ENCODE data around the gene FHIT.

FHIT gene

DNA sequence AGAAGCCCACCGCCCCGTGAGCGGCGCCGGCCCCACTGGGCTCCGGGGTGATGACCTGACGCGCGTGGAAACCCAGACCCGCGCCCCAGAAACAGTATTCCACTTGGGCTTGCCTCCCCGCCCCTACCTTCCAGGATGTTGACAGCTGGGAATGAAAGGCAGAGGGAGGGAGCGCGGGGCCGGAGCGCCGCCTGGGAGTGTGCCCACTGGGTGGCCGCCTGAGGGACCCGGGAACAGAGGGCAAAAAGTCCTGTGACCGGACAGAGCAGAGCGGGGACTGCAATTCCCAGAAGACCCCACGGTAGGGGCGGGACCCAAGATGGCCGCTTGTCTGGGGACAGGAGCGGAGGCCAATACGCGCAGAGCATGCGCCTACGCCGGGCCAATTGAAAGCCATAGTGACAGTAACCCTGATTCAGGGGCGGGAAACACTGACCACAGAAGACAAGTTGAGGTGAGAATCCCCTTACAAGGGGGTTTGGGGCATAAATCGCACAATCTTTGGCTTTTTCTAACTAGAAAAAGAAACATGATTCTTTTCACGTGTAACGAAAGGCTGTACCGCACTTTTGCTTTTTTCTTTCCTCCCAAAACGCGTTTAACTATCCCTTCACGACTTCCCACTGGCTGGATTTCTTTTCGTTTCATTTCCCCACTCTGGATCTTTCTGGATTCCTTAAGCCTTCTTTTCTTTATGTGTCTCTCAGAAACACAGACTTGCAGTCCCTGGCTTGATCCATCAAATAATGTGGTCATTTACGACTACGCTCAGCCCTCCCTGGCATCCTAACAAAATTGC lies at the start of gene FHIT:
FHIT (minus strand) TSS at position 279 of the 799 bp plus-strand sequence.
- DNase-seq (ENCODE audit: low read depth): peak; percentile 73

DNA sequence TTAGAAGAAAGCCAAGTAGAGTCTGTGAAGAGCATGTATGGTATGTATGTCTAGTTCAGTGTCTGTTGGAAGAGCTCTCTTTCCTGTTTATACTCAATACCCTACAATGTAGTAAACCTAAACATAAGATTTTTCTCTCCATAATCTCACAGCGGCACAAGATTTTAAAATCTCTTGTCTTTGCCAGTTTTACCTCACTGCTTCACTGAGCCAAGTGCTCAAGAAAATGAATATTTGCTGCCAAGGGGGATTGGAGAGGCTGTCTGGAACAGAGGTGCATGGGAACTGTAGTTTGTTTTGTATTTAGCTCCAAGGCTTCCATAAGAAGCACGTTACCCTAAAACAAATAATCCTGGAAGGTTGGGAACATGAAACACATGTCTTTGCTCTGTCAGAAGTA lies 49.5 kb upstream of the FHIT start:
- no peak for DNase-seq (ENCODE audit: low read depth)

DNA sequence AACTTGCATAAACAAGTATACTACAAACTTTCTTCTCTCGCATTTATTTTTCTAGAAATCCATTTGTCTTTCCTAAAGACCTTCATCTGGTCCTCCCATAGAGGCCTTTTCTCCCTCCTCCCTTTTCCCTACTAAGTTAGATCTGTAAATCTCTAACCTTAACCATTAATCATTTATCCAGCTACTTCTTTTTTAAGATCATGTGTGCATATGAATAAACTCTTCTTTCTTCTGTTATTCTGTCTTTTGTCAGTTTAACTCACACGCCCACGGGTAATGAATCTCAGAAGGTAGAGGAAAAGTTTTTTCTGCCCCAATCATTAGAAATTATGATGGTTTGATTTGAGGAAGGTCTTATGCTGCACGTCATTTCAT lies 48.7 kb upstream of the FHIT start:
- no peak for DNase-seq (ENCODE audit: low read depth)

DNA sequence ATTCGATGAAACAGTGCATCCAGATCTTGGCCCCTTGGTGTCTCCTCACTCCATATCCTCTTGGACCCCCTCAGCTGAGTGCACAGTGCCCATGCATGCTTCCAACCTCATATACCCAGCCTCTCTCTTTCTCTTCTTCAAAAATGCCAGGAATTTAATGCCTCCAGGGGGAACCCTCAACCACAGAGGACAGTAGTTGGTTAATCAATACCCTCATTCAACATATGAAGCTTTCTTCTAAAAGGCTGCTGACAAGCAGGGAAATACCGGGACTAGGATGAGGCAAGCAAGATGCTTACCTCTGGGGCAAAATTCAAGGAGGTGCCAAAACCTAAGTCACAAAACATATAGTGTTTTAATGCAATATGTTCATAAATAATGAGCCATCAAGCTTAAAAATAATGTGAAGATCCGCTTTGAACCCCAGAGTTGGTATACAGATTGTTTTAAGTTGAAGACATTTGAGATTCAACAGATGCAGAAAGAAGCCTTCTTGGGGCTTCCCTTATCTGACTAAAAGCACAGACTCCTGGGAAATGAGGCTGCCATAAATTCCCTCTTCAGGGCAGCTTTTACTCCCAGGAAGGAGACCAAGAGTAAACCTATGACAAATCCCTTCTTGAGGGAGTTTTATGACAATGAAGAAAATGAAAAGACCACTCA lies 48.2 kb upstream of the FHIT start:
- no peak for DNase-seq (ENCODE audit: low read depth)

DNA sequence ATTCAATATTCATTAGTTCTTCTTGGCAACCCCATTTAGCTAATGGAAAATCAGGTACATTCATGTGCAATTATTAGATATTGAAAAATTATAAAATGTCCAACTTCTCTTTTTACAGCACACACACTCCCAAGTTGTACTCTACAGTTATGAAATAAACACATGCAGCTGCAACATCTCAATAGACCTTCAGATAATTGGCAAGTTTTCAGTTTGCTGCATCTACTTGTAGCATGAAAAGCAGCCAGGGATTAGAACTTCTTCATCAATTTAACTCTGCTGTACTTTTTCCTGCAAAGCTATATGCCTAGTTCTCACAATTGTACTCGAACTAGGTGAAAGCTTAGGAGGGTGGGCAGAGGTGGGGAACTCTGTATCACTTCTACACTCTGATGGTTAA lies 46.6 kb upstream of the FHIT start:
- DNase-seq (ENCODE audit: low read depth): no peak

DNA sequence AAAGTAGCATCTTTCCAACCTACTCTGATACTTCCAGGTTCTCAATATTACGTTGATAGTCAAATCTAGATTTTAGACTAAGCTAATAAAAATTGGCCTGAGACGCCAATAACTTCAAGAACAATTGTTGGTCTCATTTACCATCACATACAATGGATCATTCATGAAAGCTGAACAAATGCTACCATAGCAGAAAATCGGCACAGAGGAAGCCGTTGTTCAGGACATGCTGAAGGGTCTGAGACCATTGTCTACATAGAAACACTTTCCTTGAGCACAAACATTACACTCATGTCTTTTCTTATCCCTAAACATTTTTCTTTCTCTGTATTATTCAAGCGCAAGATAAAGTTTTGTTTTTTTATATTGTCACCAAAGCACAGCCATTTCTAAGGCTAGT lies 37.2 kb upstream of the FHIT start:
- no peak for DNase-seq (ENCODE audit: low read depth)

DNA sequence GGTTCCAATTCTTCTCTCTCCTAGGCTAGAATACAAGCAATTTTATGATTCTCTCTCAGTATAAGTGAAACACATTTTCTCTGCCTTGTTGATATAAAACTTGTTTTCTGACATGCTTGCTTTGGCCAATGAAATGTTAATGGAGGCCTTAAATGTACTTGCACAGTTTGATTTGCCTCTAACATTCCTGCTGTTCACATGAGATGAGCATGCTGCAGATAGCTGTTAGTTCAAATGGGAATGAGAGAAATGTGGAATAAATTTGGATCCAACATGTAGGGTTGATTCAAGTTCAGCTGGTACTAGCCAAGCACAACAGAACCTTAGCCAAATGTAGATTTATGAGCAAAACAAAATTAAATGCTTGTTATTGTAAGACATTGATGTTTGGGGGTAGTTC lies 32.6 kb upstream of the FHIT start:
- DNase-seq (ENCODE audit: low read depth): no peak

DNA sequence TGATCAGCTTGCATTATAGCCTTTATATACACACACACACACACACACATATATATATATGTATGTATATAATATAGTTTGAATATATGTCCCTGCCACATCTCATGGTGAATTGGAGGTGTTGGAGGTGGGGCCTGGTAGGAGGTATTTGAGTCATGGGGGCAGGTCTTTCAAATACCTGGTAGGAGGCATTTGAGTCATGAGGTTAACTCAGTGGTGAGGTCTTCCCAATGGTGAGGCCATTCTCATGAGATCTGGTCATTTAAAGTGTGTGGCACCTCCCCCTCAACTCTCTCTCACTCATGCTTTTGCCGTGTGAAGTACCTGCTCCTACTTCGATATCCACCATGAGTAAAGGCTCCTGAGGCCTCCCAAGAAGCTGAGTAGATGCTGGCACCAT lies 27.5 kb upstream of the FHIT start:
- no peak for DNase-seq (ENCODE audit: low read depth)

DNA sequence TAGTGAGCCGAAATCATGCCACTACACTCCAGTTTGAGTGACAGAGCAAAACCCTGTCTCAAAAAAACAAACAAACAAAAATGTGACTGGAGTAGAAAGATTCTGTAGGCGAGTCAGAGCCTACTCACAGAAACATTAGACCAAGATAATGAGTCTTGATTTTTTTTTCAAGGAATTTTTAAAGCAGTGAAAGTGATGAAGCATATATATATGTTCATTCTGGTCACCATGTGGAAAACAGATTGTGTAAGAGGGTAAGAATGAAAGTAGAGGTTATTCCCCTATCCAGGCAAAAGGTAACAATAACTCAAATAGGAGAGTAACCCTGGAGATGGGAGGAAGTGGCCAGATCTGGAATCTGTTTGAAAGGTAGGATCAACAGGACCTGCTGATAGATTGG lies 26.2 kb upstream of the FHIT start:
- no peak for DNase-seq (ENCODE audit: low read depth)

DNA sequence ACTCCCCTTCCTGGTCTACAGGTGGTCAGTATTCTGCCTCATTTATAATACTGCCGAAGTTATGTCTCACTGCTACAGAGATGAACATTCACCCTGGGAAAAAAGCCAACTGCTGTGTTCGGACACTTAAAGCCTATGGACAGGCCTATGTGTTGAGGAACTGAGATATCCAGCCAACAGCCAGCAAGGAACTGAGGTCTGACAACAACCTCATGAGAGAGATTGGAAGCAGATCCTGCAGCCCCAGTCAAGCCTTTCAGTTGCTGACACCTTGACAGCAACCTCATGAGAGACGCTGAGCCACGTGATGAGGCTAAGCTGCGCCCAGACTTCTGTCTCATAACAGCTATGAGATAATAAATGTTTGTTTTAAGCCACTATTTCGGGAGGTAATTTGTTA lies 18.2 kb upstream of the FHIT start:
- no peak for DNase-seq (ENCODE audit: low read depth)

DNA sequence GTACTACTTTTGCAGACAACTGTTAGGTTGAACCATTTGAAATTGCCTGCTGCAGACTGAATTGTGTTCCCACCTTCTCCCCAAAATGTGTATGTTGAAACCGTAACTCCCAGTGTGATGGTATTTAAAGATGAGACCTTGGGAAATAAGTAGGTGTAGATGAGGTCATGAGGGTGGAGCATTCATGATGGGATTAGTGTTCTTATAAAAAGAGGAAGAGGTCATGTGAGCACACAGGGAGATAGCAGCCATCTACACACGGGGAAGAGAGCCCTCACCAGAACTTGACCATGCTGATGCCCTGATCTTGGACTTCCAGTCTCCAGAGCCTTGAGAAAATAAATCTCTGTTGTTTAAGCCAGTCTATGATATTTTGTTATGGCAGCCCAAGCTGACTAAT lies 17.4 kb upstream of the FHIT start:
- no peak for DNase-seq (ENCODE audit: low read depth)

DNA sequence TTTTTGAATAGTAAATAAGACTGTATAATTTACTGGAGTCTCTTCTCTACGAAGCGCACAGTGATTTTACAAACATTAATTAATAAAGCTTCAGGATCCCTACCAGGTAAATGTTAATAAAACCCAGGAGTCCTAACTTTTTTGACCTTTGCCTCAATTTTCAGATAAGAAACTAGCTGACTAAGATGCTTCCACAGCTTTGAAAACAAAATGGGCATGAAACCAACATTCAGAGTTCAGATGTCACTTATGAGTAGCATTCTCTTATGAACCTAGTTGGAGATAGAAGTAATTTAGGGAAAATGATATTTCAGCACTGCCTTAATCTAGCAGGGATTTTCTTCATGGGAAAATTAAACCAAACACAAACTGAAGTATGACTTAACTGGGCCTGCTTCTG lies 13.0 kb upstream of the FHIT start:
- no peak for DNase-seq (ENCODE audit: low read depth)

DNA sequence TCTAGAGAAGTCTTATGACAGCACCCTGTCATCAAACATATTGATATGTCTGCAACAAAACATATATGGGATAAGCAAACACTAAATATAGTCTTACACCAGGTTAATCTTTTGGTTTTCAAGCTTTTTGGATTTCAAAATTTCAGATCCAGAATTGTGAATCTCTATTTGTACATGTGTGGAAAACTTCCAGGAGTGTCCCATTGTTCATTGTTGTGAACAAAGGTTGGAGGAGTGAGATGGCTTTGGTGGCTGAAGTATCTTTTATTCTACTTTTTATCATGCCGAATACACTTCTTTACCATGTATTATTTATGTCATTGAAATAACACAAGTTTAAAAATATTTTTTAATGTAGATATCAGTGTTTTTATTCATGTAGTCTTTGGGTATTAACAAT lies 5.9 kb upstream of the FHIT start:
- DNase-seq (ENCODE audit: low read depth): no peak

DNA sequence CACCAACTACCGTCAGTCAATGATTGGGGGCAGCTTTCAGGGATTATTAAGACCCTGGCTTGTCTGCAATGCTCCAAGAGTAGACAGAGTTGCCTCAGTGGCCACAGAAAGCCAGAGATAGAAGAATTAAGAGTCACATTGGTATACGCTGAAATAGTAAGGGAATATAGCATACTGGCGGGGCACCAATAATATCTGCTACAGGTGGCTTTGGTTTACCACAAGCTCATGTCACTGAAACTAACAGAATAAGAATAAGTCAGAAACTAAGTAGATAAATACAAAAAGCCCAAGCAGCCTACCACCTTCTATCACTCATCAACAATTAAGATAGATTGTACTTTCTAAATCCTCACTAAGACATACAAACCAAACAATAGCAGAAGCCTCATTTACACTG lies 2.5 kb upstream of the FHIT start:
- no peak for DNase-seq (ENCODE audit: low read depth)

DNA sequence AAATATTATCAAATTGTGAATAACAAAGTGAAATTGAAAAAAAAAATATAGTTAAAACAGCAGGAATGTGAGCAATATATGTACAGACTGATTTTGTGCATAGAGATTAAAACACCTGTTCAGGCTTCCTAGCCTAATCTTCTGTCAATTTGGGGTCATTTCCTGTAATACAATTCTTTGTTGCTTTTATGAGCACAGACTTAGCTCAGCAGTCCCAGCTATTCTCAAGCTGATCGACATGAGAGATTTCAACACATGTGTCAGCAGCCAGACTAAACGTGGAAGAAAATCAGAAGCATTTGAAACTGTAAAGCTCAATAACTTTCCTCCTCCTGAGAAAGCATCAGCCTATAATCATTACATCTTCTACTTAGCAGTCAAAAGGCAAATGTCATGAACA lies 1.6 kb upstream of the FHIT start:
- DNase-seq (ENCODE audit: low read depth): no peak

DNA sequence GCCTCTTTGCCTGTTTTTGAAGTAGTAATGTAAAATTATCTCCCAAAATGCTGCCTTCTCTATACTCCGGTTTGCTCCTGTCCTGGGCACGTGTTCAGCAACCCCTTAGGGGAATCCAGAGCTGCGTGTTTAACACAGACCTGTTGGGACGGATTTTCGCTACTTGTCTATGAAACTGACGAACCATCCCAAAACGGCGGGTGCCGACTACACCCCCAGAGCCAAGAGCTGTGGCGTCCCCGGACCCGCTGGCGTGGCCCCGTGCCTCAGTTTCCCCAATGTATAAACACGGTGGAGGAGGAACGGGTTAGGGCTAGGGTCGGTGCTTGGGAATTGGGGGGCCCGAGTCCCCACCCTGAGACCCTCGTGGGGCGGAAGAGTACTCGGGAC lies 473 bp downstream of the FHIT start:
- no peak for DNase-seq (ENCODE audit: low read depth)

DNA sequence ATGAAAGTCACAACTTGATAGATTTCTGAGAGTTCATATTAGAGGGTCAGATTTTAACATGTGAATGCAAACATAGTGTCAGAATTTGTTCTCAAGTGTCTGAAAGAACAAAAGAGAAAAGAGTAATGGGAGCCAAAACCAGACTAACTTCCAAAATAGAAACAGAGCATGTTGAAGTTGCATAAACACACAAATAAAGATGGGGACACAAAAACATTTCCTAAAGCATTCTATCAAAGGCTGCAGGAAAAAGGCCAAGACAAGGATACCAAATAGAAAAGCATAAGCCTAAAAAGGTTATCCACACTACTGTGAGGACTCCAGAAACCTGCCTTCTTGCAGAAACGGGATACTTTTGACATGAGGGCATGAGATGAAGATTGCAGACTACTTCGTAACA lies 2.8 kb downstream of the FHIT start:
- DNase-seq (ENCODE audit: low read depth): no peak

DNA sequence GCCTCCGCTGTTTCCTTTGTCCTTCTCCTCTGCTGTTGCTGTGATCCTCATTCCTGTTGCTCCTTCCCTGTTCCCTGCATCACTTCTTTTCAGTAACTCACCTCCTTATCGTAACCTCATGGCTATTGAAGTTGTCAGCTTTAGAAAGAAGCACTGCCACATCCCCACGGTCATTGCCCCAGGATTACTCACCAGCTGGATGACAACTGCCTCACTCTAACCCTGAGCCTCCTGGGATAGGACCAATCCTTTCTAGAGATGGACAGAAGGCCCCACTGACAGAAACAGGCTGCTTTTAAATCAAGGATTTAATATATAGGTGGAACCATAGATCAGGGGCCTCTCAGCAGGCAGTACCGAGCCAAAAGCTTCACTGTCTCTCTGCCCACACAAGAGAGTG lies 4.1 kb downstream of the FHIT start:
- DNase-seq (ENCODE audit: low read depth): no peak

DNA sequence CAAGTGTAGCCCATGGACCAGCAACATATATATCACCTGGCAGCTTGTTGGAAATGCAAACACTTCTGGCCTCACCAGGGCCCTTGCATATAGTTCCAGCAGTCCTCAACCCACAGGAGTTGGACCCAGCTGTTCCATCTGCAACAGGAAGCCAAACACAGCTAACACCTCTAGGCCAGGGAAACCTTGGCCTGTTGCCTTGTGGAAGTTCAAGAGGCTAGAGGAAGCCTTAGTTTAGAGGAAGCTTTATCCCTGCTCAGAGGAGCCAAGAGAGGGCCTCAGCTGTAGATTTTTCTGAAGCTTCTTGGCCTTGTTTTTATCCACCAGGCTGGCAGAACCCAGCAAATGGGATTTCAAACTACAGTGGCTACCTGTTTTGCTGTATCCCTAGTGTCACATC lies 11.4 kb downstream of the FHIT start:
- no peak for DNase-seq (ENCODE audit: low read depth)

DNA sequence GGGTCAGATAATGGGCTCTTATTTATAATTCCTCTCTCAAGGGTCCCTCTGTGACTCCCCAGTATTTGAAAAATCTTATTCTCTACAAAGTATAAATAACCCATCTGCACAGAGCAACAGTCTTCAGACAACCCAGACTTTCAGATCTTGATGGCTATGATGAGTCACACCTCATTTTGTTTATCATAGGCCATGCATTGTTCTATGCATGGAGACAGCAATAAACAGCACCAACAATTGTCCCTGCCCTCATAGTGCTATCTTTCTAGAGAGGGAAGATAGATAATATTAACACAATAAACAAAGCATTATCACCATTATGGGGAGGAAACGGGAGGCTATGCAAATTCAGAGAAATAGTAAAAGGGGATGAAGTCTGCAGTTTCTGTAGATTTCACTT lies 13.4 kb downstream of the FHIT start:
- DNase-seq (ENCODE audit: low read depth): no peak

DNA sequence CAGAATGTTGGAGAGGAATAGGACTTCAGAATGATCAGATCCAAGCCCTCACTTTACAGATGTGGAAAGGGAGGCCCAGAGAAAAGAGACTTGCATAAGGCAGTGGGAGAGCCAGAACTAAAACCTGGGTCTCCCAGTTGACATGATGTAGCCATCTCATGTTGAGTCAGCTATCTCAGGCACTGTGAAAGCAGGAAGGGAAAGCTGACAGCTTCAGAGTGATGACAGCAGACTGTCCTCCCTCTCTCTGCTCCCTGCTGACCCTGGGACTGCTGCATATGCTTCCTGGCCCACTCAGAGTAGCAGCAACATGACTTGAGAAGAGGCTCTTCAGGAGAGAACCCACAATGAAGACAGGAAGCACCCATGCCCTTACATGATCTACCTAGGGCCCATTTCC lies 14.7 kb downstream of the FHIT start:
- DNase-seq (ENCODE audit: low read depth): no peak

DNA sequence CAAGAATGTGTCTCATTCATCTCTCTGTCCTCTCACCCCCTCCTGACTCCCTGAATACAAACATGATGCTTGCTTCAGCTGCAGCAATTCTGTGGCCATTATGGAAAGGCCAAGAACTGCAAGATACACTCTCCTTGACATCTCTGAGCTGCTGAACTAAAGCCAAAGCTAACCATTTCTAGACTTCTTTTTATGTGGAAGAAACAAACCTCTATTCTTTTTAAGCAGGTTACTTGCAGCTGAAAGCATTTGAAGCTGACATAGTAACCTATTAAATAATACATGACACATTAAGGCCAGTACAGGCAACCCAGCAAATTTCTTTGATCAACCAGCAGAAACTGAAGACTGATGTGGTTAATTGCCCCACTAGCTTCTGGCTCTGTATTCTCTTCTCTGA lies 17.5 kb downstream of the FHIT start:
- no peak for DNase-seq (ENCODE audit: low read depth)

DNA sequence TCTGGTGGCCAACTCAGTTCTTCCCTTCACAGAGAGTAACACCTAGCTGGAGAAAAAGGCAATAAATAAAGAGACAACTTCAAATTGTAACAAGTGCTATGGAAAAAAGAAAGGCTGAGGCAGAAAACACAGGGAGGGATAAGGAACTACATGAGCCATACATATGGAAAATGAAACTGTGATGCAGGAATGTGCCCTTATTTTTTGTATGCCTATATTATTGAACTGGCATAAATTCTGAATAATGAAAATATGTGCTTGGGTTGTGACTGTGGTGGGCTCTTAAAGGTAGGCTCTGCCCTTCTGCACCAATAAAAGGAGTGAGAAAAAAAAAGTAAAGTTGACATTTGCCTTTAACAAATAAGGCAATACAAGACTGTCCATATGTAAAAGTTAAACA lies 19.6 kb downstream of the FHIT start:
- DNase-seq (ENCODE audit: low read depth): no peak

DNA sequence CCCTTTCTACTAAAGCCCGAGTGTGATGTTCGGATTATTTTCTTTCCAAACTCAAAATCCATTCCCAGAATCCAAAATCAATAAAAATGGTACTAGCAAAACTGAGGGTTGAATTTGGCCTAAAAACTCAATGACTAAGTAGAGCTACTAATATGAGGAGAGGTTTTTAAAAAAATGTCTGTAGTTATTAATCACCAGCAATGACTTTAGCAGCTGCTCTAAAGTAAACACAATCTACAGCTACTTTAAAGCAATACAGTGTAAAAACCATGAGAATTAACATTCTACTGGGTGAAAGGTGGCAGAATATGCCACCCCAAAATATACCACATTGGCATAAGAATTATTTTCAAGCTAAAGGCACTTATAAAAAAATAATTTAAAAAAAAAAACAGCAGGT lies 23.5 kb downstream of the FHIT start:
- no peak for DNase-seq (ENCODE audit: low read depth)

Data from activated T-helper 9 cell treated with anti-CD3 and anti-CD28 coated beads, Interleukin-2, amount 50 U/mL, for 16 hours (primary cell).